NCI-H146 (cell line): ENCODE data around the gene ETHE1.
"Not testable (repeated sequence)": the region's sequence is repeated elsewhere in the genome, so short reads cannot be mapped to it uniquely, and the experiment has no call there.

Experiments
- DNase-seq: peaks from one replicate; lab custom pipeline; 2025; lab: John Stamatoyannopoulos, UW

ETHE1 gene

DNA sequence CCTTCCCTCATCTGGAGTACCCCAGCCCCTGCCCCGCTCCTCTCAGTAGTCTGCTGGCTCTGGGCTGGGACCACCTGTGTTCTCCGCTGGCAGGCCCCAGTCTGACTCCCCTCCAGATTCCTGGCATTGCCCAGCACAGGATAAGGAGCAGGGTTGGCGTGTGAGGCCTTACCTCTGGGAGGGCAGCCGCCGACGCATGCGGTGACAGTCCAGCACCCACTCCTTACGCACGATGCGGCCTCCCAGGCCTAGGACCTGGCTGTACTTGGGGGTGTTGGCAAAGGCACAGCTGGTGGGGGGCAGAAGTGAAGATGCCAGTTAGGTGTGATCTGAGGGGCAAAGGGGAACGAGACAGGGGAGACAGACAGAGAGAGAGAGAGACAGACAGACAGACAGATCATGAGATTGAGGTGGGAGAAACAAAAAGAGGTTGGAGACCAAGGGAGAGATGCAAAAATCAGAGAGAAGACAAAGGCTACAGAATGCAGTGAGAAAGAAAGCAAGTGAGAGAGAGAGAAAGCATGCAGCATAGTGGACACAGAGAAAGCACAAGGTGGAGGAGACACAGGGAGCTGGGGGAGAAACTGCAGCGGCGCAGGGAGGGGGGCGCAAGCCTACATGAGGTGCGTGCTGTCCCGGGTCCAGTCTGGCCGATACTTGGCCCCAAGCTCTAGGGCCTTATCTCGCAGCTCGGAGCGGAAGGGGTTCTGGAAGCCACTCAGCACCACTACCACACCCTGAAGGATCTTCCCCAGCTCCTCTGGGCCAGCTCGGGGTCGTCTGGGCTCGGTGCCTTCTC lies 24.6 kb upstream of the ETHE1 start:
- DNase-seq, result no peak

DNA sequence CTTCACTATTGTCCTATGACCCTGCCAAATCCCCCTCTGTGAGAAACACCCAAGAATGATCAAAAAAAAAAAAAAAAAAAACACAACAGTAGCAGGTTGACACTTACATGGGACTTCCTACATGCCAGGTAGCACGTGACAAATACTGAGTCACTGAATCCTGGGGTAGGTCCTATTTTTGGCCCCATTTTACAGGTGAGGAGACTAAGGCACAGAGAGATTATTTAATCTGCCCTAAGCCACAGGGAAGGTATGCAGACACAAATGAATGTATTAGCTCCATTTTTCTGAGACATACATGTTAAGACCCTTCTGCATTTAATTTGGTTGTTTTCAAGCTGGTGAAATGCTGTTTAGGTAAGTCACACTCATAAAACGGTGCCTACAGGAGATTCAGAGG lies 21.7 kb upstream of the ETHE1 start:
- no peak for DNase-seq

- DNase-seq, result not testable (repeated sequence)
Measured at GRCh38 chr19:43547926-43548325, 20.9 kb upstream of the ETHE1 start.

DNA sequence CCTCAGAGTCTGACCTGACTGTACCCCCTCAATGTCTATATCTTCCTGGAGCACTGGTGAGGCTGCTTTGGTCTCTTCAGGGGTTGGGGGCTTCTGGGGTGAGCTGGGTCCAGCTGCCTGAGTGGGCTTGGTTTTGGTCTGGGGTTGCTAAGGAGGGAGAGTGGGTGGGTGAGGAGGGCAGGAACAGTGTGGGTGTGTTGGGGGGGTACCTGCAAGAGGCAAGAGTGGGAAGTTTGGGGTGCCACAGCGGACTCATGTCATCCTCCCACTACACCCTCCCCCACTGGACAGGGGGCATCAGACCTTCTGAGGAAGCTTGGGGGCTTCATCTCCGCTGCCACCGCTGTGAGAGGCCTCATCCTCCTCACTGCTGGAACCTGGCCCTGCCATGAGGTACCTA lies 19.6 kb upstream of the ETHE1 start:
- DNase-seq, result no peak

- DNase-seq, result no peak
Measured at GRCh38 chr19:43545981-43546380, 19.0 kb upstream of the ETHE1 start.

- DNase-seq, result no peak
Measured at GRCh38 chr19:43545276-43545675, 18.3 kb upstream of the ETHE1 start.

- DNase-seq, result no peak
Measured at GRCh38 chr19:43544077-43544476, 17.1 kb upstream of the ETHE1 start.

DNA sequence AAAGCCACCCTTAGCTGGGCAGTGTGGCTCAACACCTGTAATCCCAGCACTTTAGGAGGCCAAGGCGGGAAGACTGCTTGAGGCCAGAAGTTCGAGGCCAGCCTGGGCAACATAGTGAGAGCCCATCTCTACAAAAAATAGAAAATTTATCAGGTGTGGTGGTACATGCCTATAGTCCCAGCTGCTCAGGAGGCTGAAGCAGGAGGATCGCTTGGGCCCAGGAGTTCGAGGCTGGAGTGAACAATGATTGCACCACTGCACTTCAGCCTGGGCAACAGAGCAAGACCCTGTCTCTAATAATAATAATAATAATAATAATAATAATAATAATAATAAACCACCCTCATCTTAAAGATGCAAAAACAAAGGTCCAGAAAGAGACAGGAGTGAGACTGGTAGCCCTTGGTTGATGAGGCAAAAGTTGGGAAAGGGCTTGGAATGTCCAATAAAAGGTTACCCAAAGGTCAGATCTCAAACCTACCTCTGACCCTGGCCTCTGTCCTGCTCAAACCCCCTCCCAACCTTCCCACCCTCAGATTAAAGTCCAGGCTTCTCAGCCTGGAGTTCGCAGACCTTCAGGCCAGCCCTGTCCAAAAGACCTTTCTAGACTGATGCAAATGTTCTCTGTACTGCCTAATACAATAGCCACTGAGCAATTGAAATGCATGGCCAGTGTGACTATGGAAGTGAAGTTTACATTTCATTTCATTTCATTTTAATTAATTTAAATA lies 15.1 kb upstream of the ETHE1 start:
- no peak for DNase-seq

DNA sequence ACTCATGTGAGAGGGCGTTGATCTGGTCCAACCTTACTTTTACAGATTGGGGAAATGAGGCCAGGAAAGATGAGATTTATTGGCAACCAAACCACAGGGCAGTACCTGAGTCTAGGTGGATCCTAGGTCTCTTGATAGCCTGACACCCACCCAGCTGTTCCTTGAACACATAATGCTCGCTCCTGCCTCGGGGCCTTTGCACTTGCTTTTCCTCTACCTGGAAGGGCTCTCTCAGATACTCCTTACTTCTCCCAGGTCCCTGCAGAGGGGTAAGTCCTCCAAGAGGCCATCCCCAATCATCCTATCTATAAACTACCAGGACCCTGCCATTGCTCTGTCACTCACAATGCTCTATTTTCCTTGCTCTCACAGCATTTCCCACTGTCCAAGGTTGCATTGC lies 13.4 kb upstream of the ETHE1 start:
- no peak for DNase-seq

DNA sequence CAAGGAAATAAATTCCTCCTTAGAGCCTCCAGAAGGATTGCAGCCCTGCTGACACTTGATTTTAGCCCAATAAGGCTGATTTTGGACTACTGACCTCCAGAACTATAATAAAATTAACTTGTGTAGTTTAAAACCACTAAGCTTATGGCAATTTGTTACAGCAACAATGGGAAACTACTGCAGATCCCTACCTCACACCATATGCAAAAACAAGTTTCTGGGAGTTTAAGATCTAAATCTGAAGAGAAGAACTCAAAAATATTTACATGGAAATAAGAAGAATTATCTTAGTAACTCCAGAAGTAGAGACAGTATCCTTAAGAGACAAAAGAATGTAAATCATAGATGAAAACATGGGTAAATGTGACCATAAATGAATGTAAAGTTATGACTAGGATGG lies 11.9 kb upstream of the ETHE1 start:
- no peak for DNase-seq

DNA sequence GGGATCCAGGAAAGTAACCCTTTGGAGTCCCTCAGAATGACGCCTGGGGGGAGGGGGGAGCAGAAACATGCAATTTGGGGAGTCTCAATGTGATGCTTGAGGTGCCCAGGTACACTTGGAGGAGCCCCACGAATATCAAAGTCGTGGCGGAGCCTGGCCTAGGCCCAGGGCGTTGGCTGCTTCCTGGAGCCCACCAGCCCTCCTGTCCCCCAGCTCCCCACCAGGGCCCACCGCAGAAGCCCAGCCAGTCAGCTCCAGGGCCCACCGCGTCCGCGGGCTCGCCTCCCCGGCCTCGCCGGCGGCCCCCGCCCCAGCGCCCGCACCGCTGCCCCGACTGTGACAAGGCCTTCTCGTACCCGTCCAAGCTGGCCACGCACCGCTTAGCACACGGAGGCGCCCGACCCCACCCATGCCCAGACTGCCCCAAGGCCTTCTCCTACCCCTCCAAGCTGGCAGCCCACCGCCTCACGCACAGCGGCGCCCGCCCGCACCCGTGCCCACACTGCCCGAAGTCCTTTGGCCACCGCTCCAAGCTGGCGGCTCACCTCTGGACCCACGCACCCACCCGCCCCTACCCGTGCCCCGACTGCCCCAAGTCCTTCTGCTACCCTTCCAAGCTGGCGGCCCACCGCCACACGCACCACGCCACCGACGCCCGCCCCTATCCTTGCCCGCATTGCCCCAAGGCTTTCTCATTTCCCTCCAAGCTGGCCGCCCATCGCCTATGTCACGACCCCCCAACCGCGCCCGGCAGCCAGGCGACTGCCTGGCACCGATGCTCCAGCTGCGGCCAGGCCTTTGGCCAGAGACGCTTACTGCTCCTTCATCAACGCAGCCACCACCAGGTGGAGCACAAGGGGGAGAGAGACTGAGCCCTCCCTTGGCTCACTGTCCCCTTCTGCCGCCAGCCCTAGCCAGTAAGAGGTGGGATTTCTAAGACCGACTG lies 8.1 kb upstream of the ETHE1 start:
- peak; percentile 24 for DNase-seq

- DNase-seq, result no peak
Measured at GRCh38 chr19:43534305-43534815, 7.4 kb upstream of the ETHE1 start.

- peak; percentile 99 for DNase-seq
Measured at GRCh38 chr19:43533546-43534304, 6.7 kb upstream of the ETHE1 start.

DNA sequence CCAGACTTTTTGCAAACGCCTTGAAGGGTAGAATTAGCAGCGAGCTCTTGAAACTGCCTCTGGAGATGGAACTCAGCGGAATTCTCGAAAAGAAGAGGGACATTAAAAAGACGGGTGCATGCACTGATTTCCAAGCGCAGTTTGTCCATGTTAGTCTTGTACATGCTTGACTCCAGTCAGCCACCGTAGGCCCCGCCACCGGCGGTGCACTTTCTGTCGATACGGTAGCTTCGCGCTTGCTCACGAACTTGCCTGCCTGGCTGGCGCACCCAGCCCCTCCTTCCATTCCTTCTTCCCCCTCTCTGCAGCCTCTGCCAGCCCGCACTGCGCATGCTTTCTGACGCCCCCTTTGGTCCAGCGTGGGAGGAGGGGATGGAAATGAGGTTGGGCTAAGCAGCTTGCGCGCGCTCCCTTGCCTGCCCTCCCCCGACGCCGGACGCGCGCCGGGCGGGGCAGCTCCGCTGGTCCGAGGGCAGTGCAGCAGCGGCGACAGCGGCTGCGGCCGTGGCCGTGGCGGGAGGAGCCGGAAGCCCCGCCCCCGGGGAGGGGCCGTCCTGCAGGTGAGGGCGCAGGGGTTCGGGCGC lies 6.1 kb upstream of the ETHE1 start, which contains the start of gene ZNF575:
ZNF575 (plus strand) TSS at position 227 of the 584 bp plus-strand sequence. CDS start 1,235 bp downstream, outside the sequence.
- DNase-seq, result peak; percentile 97

- DNase-seq, result peak; percentile 81
Measured at GRCh38 chr19:43532571-43532961, 5.6 kb upstream of the ETHE1 start.

- DNase-seq, result no peak
Measured at GRCh38 chr19:43527860-43528622, 1.0 kb upstream of the ETHE1 start.

- DNase-seq, result no peak
Measured at GRCh38 chr19:43525836-43526771, 897 bp downstream of the ETHE1 start.

- DNase-seq, result no peak
Measured at GRCh38 chr19:43524922-43525835, 1.8 kb downstream of the ETHE1 start.
